Measurements from ENCODE around the gene ST3GAL4.

GRCh38 chr11:126392633-126393013 lies 37.1 kb downstream of the ST3GAL4 start:
- TF ChIP-seq ETV6 (conservative IDR thresholded peaks at IDR 0.05 in 1 of 2, IDR thresholded peaks at IDR 0.05 in 1 of 2; ENCODE audit: borderline replicate concordance in 1 of 2, low read depth in 1 of 2) = no peak
- TF ChIP-seq SMC3 (IDR thresholded peaks at IDR 0.05; ENCODE audit: borderline replicate concordance, low read length) = no peak
- no peak for TF ChIP-seq POLR2A (IDR thresholded peaks at IDR 0.05; ENCODE audit: low read depth, low read length)
- no peak for TF ChIP-seq CTCF (IDR thresholded peaks at IDR 0.05 in 2 of 3, conservative IDR thresholded peaks at IDR 0.05 in 1 of 3; ENCODE audit: control insufficient read depth in 2 of 3, extremely low read depth in 1 of 3, insufficient read depth in 1 of 3, low read depth in 3 of 3, low read length in 3 of 3)
- no peak for TF ChIP-seq ZNF217 (IDR thresholded peaks at IDR 0.05)
- TF ChIP-seq POLR2AphosphoS5 (IDR thresholded peaks at IDR 0.05; ENCODE audit: low read length) = no peak
- TF ChIP-seq SUZ12 (IDR thresholded peaks at IDR 0.05; ENCODE audit: unreplicated experiment) = no peak
- no peak for TF ChIP-seq PBX3 (IDR thresholded peaks at IDR 0.05; ENCODE audit: insufficient replicate concordance, low read depth, low read length)
- TF ChIP-seq IKZF2 (IDR thresholded peaks at IDR 0.05) = no peak
- no peak for TF ChIP-seq CHD4 (IDR thresholded peaks at IDR 0.05)
- TF ChIP-seq BRCA1 (IDR thresholded peaks at IDR 0.05; ENCODE audit: low read depth, low read length) = no peak
- TF ChIP-seq MXI1 (IDR thresholded peaks at IDR 0.05; ENCODE audit: low read depth, low read length) = no peak
- TF ChIP-seq USF1 (IDR thresholded peaks at IDR 0.05; ENCODE audit: borderline replicate concordance, extremely low read length, insufficient read depth, low read depth, low read length) = no peak
- TF ChIP-seq FOS (IDR thresholded peaks at IDR 0.05; ENCODE audit: borderline replicate concordance, extremely low read depth, insufficient read length) = no peak

All from GM12878 (cell line).